T-cell (primary cell): Measurements from ENCODE around the gene TMEM132A. TPM values are rescaled to one million over a fixed set of nuclear protein-coding genes. Genes with fewer than 3 reads are reported as not detected.

Source experiments
- ATAC-seq, 4 experiments: fragments of 200-7000 bp in 3 of 4; fragments of 150-1000 bp in 1 of 4; cut with Tn5 transposase; replicated peaks in 1 of 4; 1 replicate in 3 of 4; 2 replicates in 1 of 4; pipeline ENCODE4 v1.10.0; 2021; ENCODE audit warnings: moderate library complexity in 3 of 4, mild to moderate bottlenecking in 2 of 4, moderate number of reproducible peaks in 1 of 4
- CTCF ChIA-PET, 2 donors: fragments of 300-600 bp; sonication (Branson Sonifier 250); formaldehyde crosslinking; loops; one replicate each; lab custom pipeline; 2022; ENCODE audit warnings: antibody characterized with exemption in 2 of 2; lab: Charles Lee
- POLR2A ChIA-PET, 2 donors: fragments of 300-600 bp; sonication (Branson Sonifier 250); formaldehyde crosslinking; loops; one replicate each; lab custom pipeline; 2022; ENCODE audit warnings: antibody characterized with exemption in 2 of 2; lab: Charles Lee
- DNase-seq, 35 experiments: peaks; one replicate each; pipeline versions ENCODE4 v3.0.0 to v3.0.0-alpha.2; 2013 to 2023
- H3K27ac ChIP-seq: one replicate; pipeline ENCODE4 v1.5.1; 2013; ENCODE audit warnings: low read length
- H3K27me3 ChIP-seq, 2 experiments: replicated peaks in 1 of 2; 1 replicate in 1 of 2; 2 replicates in 1 of 2; pipeline versions ENCODE4 v1.6.1 to v1.7.0; 2013; ENCODE audit warnings: low read length in 1 of 2, mixed read lengths in 1 of 2; ENCODE audit not compliant: control insufficient read depth in 2 of 2, insufficient read depth in 2 of 2; ENCODE audit errors: extremely low read depth in 1 of 2
- H3K36me3 ChIP-seq, 2 donors: 1 replicate in 1 of 2; 2 replicates in 1 of 2; pipeline versions ENCODE4 v1.6.1 to v1.7.0; 2013; ENCODE audit warnings: low read length in 1 of 2; ENCODE audit not compliant: control insufficient read depth in 2 of 2, insufficient read depth in 1 of 2; ENCODE audit errors: extremely low read depth in 1 of 2
- H3K4me1 ChIP-seq, 2 experiments: 1 replicate in 1 of 2; 2 replicates in 1 of 2; pipeline versions ENCODE4 v1.6.1 to v1.7.0; 2013; ENCODE audit warnings: low read length in 2 of 2, mixed read lengths in 1 of 2; ENCODE audit not compliant: insufficient read depth in 2 of 2, control insufficient read depth in 1 of 2; ENCODE audit errors: extremely low read depth in 1 of 2
- H3K4me3 ChIP-seq, 2 donors: 1 replicate in 1 of 2; 2 replicates in 1 of 2; pipeline versions ENCODE4 v1.5.1 to v1.7.0; 2013; ENCODE audit warnings: mild to moderate bottlenecking in 2 of 2, low read length in 1 of 2, moderate library complexity in 1 of 2; ENCODE audit not compliant: control insufficient read depth in 1 of 2; ENCODE audit errors: extremely low read depth in 1 of 2
- H3K9me3 ChIP-seq: 2 replicates; pipeline ENCODE4 v1.7.0; 2013
- H3K27ac Mint-ChIP-seq, 2 donors: one replicate each; pipeline ENCODE4 v1.8.0; 2020 to 2021; ENCODE audit warnings: mild to moderate bottlenecking in 2 of 2, mixed read lengths in 2 of 2
- H3K27me3 Mint-ChIP-seq, 2 donors: one replicate each; pipeline ENCODE4 v1.8.0; 2021 to 2022; ENCODE audit warnings: mixed read lengths in 2 of 2
- H3K36me3 Mint-ChIP-seq: one replicate; pipeline ENCODE4 v1.8.0; 2021; ENCODE audit warnings: mixed read lengths
- H3K4me1 Mint-ChIP-seq, 3 donors: one replicate each; pipeline ENCODE4 v1.8.0; 2020 to 2022; ENCODE audit warnings: mixed read lengths in 3 of 3, mild to moderate bottlenecking in 1 of 3
- H3K4me3 Mint-ChIP-seq, 3 donors: one replicate each; pipeline ENCODE4 v1.8.0; 2020 to 2022; ENCODE audit warnings: mild to moderate bottlenecking in 3 of 3, mixed read lengths in 3 of 3, moderate library complexity in 3 of 3
- H3K9me3 Mint-ChIP-seq, 3 donors: one replicate each; pipeline ENCODE4 v1.8.0; 2020 to 2022; ENCODE audit warnings: mixed read lengths in 3 of 3
- WGBS: methylation state at CpG from one replicate; pipeline ENCODE4 v1.1.5; 2013; ENCODE audit warnings: missing lambda C conversion rate; ENCODE audit not compliant: insufficient coverage; 5-methylcytosine and 5-hydroxymethylcytosine counted together
- total RNA-seq, 35 experiments: library from RNA in 6 of 35; stranded (reverse) in 6 of 35; fragments of 120-200 nt in 1 of 35; gene quantifications; one replicate each; pipeline versions ENCODE4 v1.2.1 to v1.2.4 and lab custom pipeline; 2013 to 2026

The TMEM132A gene
- total RNA-seq, 5 donors from 2014 or later (not counting 1 experiment from before 2014, with no cell fraction given) = 0.23 to 1.6 (median 1.2) TPM; not detected in 2

GRCh38 chr11:60941371-60942119 lies 17.3 kb downstream of the TMEM132A start:
- ATAC-seq = no peak
- peaks cover 0 to 3% of the 10 kb centered on the region in 2 experiments for H3K4me1 ChIP-seq
- no peak for DNase-seq
- Mint-ChIP-seq H3K27me3 (peaks cover 0 to 2% of the 10 kb centered on the region in 2 donors), H3K4me1 (peaks cover 0 to 3% (median 0%) of the 10 kb centered on the region in 3 donors), H3K4me3 (no peak overlapping the region), H3K27ac (no peak overlapping the region), H3K9me3 (no peaks in the 10 kb centered on the region), H3K36me3 (peaks cover 14% of the 10 kb centered on the region)
- peaks cover 0 to 11% of the 10 kb centered on the region in 2 experiments for H3K27me3 ChIP-seq
- ChIA-PET POLR2A (no interaction called here), CTCF (no interaction called here)
- peaks cover 0 to 2% of the 10 kb centered on the region in 2 donors for H3K36me3 ChIP-seq
- no peak overlapping the region for H3K4me3 ChIP-seq
- WGBS = 100% methylated on average over 1 of the region's 6 CpGs
- H3K27ac ChIP-seq = no peak overlapping the region
- H3K9me3 ChIP-seq = no peaks in the 10 kb centered on the region

DNA sequence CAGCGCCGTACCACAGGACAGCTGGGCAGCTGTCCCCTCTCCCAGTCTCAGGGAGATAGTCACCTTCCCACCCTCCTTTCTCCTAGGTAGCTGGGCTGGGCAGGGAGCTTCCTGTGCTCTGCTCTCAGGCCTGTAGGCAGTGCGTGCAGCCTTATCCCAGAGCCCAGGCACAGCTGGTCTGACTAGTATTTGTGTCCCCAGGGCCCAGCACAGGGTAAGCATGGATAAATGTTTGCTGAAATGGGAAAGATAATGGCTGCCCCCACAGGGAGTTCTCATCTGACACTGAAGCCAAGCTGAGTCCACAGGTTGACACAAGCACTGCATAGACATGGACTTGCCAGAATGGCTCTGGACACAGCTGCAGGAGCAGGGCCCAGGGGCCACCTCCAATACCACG lies 18.0 kb downstream of the TMEM132A start:
- Histone ChIP-seq H3K4me1 (peaks cover 0 to 3% of the 10 kb centered on the region in 2 experiments), H3K4me3 (no peak overlapping the region), H3K9me3 (no peaks in the 10 kb centered on the region), H3K27me3 (peaks cover 0 to 10% of the 10 kb centered on the region in 2 experiments), H3K36me3 (peaks cover 0 to 2% of the 10 kb centered on the region in 2 donors), H3K27ac (no peak overlapping the region)
- ChIA-PET POLR2A (no interaction called here), CTCF (no interaction called here)
- Mint-ChIP-seq H3K27me3 (peaks cover 0 to 2% of the 10 kb centered on the region in 2 donors), H3K9me3 (no peaks in the 10 kb centered on the region), H3K4me1 (peaks cover 0 to 3% (median 0%) of the 10 kb centered on the region in 3 donors), H3K4me3 (no peak overlapping the region), H3K36me3 (peaks cover 14% of the 10 kb centered on the region), H3K27ac (no peak overlapping the region)
- 100% methylated on average over 2 of the region's 4 CpGs for WGBS
- DNase-seq = no peak
- ATAC-seq = no peak

DNA sequence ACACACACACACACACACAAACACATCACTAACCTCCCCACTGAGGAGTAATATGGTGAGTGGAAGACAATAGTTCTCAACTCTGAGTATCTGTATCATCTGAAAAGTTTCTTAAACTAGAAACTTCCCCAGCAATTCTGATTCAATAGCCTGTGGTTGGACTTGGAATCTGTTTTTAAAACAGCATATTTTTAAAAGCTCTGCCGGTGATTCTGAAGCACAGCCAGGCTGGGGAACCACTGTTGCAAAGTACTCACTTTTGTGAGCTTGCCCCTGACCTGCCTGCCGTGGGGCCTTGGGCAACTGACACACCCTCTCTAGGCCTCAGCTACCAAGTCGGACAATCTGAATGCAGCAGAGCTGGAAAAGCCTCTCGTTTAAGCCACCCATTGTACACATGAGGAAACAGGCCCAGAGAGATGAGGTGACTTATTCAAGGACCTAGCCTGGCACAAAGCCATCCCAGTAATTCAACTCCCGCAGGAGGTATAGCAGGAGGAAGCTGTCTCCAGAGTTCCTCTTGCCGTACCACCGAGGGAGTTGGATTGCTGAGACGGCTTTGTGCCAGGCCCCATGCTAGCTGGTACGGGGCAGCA lies 18.8 kb downstream of the TMEM132A start:
- Mint-ChIP-seq H3K27me3 (peaks cover 0 to under 1% of the 10 kb centered on the region in 2 donors), H3K9me3 (no peaks in the 10 kb centered on the region), H3K27ac (no peak overlapping the region), H3K4me1 (peaks cover 0 to 3% (median 0%) of the 10 kb centered on the region in 3 donors), H3K36me3 (peaks cover 14% of the 10 kb centered on the region), H3K4me3 (no peak overlapping the region)
- H3K27ac ChIP-seq = no peak overlapping the region
- POLR2A ChIA-PET = interaction anchor here in 1 of 2 donors (0.7 kb wide), 1 partner anchor 84 kb away, joined by 3 read pairs; no protein-coding TSS in a partner anchor
- H3K4me1 ChIP-seq = peaks cover 0 to 3% of the 10 kb centered on the region in 2 experiments
- ATAC-seq (no peak), DNase-seq (no peak)
- no peaks in the 10 kb centered on the region for H3K9me3 ChIP-seq
- peaks cover 0 to 10% of the 10 kb centered on the region in 2 experiments for H3K27me3 ChIP-seq
- no peak overlapping the region for H3K4me3 ChIP-seq
- CTCF ChIA-PET = no interaction called here
- 89% methylated on average over 3 of the region's 9 CpGs for WGBS
- peaks cover 0 to 2% of the 10 kb centered on the region in 2 donors for H3K36me3 ChIP-seq

DNA sequence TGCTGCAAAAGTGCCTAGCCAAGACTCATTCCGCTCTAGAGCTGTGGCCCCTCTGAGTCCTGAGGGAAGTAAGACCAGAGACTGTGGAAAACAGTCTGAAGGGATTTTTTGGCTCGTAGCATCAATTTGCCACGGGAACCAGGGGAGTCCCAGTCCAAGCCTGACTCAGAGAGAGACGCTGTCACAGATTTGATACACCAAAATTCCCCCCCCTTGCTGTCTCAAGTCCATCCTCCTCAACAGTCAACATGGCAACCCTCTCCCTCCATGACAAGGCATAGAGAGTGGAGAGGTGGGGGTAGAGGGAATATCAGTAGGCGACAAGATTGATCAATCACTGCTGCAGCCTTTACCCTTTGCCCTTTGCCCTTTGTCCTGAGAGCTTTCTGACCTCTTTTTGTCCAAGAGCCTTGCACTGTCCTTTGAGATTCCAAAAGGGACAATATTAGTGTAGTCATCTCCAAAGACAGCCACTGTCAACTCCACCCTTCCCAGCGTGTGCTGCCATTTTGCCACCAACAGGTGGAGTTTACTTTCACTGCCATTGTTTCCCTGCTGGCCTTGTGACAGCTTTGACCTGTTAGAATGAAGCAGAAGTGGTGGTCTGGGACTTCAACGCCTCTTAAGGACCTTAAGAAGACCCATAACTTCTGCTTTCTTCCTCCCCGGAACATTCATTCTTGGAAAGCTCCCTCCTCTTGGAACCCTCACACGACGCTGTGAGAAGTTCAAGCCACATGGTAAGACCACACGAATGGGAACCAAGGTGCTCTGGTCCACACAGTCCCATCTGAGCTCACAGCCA lies 20.4 kb downstream of the TMEM132A start:
- Histone ChIP-seq H3K27ac (no peak overlapping the region), H3K4me1 (peaks cover 0 to 3% of the 10 kb centered on the region in 2 experiments), H3K9me3 (no peaks in the 10 kb centered on the region), H3K27me3 (peaks cover 2 to 16% of the 10 kb centered on the region in 2 experiments), H3K4me3 (no peak overlapping the region), H3K36me3 (peaks cover 0 to 2% of the 10 kb centered on the region in 2 donors)
- ATAC-seq (no peak), DNase-seq (no peak)
- H3K27ac Mint-ChIP-seq = no peak overlapping the region
- H3K4me1 Mint-ChIP-seq = peaks cover 0 to 8% (median 3%) of the 10 kb centered on the region in 3 donors
- ChIA-PET CTCF (interaction anchor here in 1 of 2 donors (0.6 kb wide), 1 partner anchor 243 kb away, joined by 3 read pairs; no protein-coding TSS in a partner anchor), POLR2A (no interaction called here)
- peaks cover 14% of the 10 kb centered on the region for H3K36me3 Mint-ChIP-seq
- H3K27me3 Mint-ChIP-seq = no peaks in the 10 kb centered on the region
- no peak overlapping the region for H3K4me3 Mint-ChIP-seq
- WGBS = 94% methylated on average over 4 of the region's 11 CpGs
- H3K9me3 Mint-ChIP-seq = no peaks in the 10 kb centered on the region

GRCh38 chr11:60945295-60945667 lies 21.0 kb downstream of the TMEM132A start:
- Histone ChIP-seq H3K36me3 (peaks cover 0 to 2% of the 10 kb centered on the region in 2 donors), H3K27me3 (peaks cover 2 to 20% of the 10 kb centered on the region in 2 experiments), H3K4me1 (peaks cover 0 to 3% of the 10 kb centered on the region in 2 experiments), H3K4me3 (no peak overlapping the region), H3K27ac (no peak overlapping the region), H3K9me3 (no peaks in the 10 kb centered on the region)
- H3K27me3 Mint-ChIP-seq = no peaks in the 10 kb centered on the region
- no peak overlapping the region for H3K4me3 Mint-ChIP-seq
- ChIA-PET CTCF (no interaction called here), POLR2A (no interaction called here)
- peaks cover 14% of the 10 kb centered on the region for H3K36me3 Mint-ChIP-seq
- 80% methylated on average over 1 of the region's 5 CpGs for WGBS
- DNase-seq = no peak
- H3K4me1 Mint-ChIP-seq = peaks cover 0 to 11% (median 7%) of the 10 kb centered on the region in 3 donors
- ATAC-seq = no peak
- no peak overlapping the region for H3K27ac Mint-ChIP-seq
- H3K9me3 Mint-ChIP-seq = no peaks in the 10 kb centered on the region
